Measurements from ENCODE around the gene SMIM5.

SMIM5 gene

GRCh38 chr17:75640556-75641119 lies 7.4 kb downstream of the SMIM5 start:
- H3K9me3 Mint-ChIP-seq, result no peaks in the 10 kb centered on the region
- H3K4me1 Mint-ChIP-seq, result peaks cover 3% of the 10 kb centered on the region
- TF ChIP-seq, protein P1, sequence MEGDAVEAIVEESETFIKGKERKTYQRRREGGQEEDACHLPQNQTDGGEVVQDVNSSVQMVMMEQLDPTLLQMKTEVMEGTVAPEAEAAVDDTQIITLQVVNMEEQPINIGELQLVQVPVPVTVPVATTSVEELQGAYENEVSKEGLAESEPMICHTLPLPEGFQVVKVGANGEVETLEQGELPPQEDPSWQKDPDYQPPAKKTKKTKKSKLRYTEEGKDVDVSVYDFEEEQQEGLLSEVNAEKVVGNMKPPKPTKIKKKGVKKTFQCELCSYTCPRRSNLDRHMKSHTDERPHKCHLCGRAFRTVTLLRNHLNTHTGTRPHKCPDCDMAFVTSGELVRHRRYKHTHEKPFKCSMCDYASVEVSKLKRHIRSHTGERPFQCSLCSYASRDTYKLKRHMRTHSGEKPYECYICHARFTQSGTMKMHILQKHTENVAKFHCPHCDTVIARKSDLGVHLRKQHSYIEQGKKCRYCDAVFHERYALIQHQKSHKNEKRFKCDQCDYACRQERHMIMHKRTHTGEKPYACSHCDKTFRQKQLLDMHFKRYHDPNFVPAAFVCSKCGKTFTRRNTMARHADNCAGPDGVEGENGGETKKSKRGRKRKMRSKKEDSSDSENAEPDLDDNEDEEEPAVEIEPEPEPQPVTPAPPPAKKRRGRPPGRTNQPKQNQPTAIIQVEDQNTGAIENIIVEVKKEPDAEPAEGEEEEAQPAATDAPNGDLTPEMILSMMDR (IDR thresholded peaks at IDR 0.05), result no peak
- H3K36me3 Mint-ChIP-seq (ENCODE audit: low read depth), result no peaks in the 10 kb centered on the region
- DNase-seq, result no peak
- H3K27ac Mint-ChIP-seq, result no peak overlapping the region
- no peak overlapping the region for H3K4me3 Mint-ChIP-seq
- H3K27me3 Mint-ChIP-seq (ENCODE audit: low read depth, poor library complexity), result peaks cover 3% of the 10 kb centered on the region

DNA sequence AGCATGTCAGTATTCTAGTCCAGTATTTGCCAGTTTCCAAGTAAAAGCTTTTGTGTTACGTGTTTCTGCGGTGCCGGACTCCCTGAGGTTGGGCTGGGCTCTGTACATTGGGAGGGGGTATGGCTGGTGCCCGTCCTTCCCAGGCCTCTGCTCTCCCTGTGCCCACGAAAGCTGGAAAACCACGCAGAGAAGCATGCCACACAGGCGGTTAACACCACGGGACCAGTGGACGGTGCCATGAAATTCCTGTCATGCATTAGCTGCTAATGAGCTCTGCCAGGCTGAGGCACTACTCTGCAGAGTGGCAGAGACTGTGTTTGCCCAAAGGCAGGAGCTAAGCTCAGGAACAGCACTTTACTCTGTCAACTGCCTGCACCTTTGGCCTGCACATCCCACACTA lies 8.1 kb downstream of the SMIM5 start:
- no peaks in the 10 kb centered on the region for H3K4me1 Mint-ChIP-seq
- TF ChIP-seq, protein P1 (IDR thresholded peaks at IDR 0.05), result no peak
- H3K27me3 Mint-ChIP-seq (ENCODE audit: low read depth, poor library complexity), result peaks cover 3% of the 10 kb centered on the region
- no peaks in the 10 kb centered on the region for H3K36me3 Mint-ChIP-seq (ENCODE audit: low read depth)
- H3K4me3 Mint-ChIP-seq, result no peak overlapping the region
- H3K27ac Mint-ChIP-seq, result peak overlapping the region; percentile 47
- no peaks in the 10 kb centered on the region for H3K9me3 Mint-ChIP-seq
- DNase-seq, result no peak

DNA sequence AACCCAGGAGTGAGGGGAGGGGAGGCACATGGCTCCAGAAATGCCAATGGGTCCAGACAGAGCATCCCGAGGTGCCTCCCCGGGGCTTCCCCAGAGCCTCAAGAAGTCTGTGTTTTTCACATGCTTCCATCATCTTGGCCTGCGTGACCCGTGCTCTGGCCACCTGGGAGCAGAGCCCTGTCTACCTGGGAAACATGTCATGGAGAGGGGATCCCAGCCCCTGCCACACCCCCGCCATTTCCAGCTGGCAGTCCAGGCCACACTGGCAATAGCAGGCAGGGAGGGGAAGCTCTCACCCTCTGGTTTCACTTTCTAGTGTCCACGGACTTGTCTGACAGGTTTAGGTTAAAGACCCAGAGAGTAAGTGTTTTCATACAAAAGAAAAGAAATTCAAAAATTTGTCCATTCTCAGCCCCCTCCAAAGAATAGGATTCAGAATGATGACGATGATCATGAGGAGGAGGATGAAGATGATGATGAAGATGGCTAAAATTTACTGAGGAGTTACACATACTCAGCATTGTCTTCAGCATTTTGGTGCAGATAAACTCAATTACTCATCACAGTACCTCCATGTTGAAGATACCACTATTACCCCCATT lies 9.0 kb downstream of the SMIM5 start:
- H3K27me3 Mint-ChIP-seq (ENCODE audit: low read depth, poor library complexity), result peaks cover 3% of the 10 kb centered on the region
- H3K36me3 Mint-ChIP-seq (ENCODE audit: low read depth), result no peaks in the 10 kb centered on the region
- no peak overlapping the region for H3K27ac Mint-ChIP-seq
- no peaks in the 10 kb centered on the region for H3K4me1 Mint-ChIP-seq
- no peaks in the 10 kb centered on the region for H3K9me3 Mint-ChIP-seq
- no peak for DNase-seq
- TF ChIP-seq, protein P1 (IDR thresholded peaks at IDR 0.05), result no peak
- H3K4me3 Mint-ChIP-seq, result no peak overlapping the region

- Mint-ChIP-seq H3K9me3 (no peaks in the 10 kb centered on the region), H3K36me3 (ENCODE audit: low read depth) (no peaks in the 10 kb centered on the region), H3K4me3 (no peak overlapping the region), H3K4me1 (no peaks in the 10 kb centered on the region), H3K27ac (no peak overlapping the region), H3K27me3 (ENCODE audit: low read depth, poor library complexity) (peaks cover 3% of the 10 kb centered on the region)
- TF ChIP-seq, protein P1 (IDR thresholded peaks at IDR 0.05), result no peak
- DNase-seq, result no peak
Observed at GRCh38 chr17:75642784-75643642, 9.8 kb downstream of the SMIM5 start.

GRCh38 chr17:75643643-75644017 lies 10.4 kb downstream of the SMIM5 start:
- H3K4me3 Mint-ChIP-seq, result no peak overlapping the region
- TF ChIP-seq, protein P1 (IDR thresholded peaks at IDR 0.05), result no peak
- no peaks in the 10 kb centered on the region for H3K9me3 Mint-ChIP-seq
- DNase-seq, result no peak
- H3K4me1 Mint-ChIP-seq, result no peaks in the 10 kb centered on the region
- no peaks in the 10 kb centered on the region for H3K36me3 Mint-ChIP-seq (ENCODE audit: low read depth)
- peak overlapping the region; percentile 64 for H3K27ac Mint-ChIP-seq
- H3K27me3 Mint-ChIP-seq (ENCODE audit: low read depth, poor library complexity), result peaks cover 1% of the 10 kb centered on the region

Measured in nephron progenitor cell (in vitro differentiated cells).